ENCODE measurements around the gene SLC15A1. TPM values are rescaled to one million over a fixed set of nuclear protein-coding genes. Genes with fewer than 3 reads are reported as not detected.

The SLC15A1 gene
- total and polyA plus RNA-seq, 2 donors (not counting 1 experiment from before 2014, with no cell fraction given) = not detected

DNA sequence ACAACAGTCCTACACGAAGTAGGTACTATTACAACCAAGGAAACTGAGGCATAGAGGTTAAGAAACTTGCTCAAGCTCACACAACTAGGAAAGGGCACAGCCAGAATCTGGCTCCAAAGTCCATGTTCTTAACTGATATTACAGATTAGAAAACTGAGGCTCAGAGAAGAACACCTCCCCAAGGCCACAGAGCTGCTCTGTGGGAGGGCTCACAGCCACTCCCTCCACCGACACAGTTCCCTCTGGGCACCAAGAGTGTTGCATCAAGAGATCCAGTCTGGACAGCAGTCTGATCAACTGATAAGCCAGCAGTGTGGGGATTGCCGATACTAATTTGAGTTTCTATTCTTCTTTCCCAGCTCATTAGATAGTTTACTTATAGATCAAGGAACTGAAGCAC, 29.5 kb downstream of the SLC15A1 start:
- Mint-ChIP-seq H3K4me1 (no peaks in the 10 kb centered on the region), H3K4me3 (no peak overlapping the region), H3K9me3 (ENCODE audit: insufficient read depth) (no peaks in the 10 kb centered on the region), H3K27me3 (peaks cover 6% of the 10 kb centered on the region), H3K27ac (no peak overlapping the region)
- intact Hi-C loops (cut with micrococcal nuclease) = no loop called here
- WGBS (ENCODE audit: insufficient coverage) = 87% methylated on average over 2 of the region's 3 CpGs
- POLR2A ChIA-PET = no interaction called here
- CTCF ChIA-PET = no interaction called here
- no peak overlapping the region for H3K27ac ChIP-seq (ENCODE audit: low read length in 2 of 2)
- DNase-seq = no peak
- TF ChIP-seq EZH2 (IDR thresholded peaks at IDR 0.05; ENCODE audit: borderline replicate concordance, insufficient read depth, low read depth, low read length, poor library complexity, severe bottlenecking) = no peak
- TF ChIP-seq, protein P1, sequence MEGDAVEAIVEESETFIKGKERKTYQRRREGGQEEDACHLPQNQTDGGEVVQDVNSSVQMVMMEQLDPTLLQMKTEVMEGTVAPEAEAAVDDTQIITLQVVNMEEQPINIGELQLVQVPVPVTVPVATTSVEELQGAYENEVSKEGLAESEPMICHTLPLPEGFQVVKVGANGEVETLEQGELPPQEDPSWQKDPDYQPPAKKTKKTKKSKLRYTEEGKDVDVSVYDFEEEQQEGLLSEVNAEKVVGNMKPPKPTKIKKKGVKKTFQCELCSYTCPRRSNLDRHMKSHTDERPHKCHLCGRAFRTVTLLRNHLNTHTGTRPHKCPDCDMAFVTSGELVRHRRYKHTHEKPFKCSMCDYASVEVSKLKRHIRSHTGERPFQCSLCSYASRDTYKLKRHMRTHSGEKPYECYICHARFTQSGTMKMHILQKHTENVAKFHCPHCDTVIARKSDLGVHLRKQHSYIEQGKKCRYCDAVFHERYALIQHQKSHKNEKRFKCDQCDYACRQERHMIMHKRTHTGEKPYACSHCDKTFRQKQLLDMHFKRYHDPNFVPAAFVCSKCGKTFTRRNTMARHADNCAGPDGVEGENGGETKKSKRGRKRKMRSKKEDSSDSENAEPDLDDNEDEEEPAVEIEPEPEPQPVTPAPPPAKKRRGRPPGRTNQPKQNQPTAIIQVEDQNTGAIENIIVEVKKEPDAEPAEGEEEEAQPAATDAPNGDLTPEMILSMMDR (IDR thresholded peaks at IDR 0.05) = no peak
- H3K4me1 ChIP-seq (ENCODE audit: control insufficient read depth in 2 of 2, insufficient read depth in 2 of 2, low read length in 2 of 2) = no peaks in the 10 kb centered on the region
- H3K9ac ChIP-seq (ENCODE audit: low read length) = no peak overlapping the region
- no peaks in the 10 kb centered on the region for H3K27me3 ChIP-seq (replicated peaks in 1 of 4; ENCODE audit: control extremely low read depth in 1 of 4, control insufficient read depth in 3 of 4, insufficient read depth in 4 of 4, low read length in 3 of 4)
- H3K4me3 ChIP-seq (ENCODE audit: control extremely low read depth in 1 of 5, extremely low read depth in 1 of 5, insufficient read depth in 1 of 5, low read depth in 2 of 5, low read length in 4 of 5) = no peak overlapping the region
- no peak overlapping the region for H3K4me2 ChIP-seq (replicated peaks; ENCODE audit: low read depth, low read length, poor library complexity, severe bottlenecking)
- no peaks in the 10 kb centered on the region for H4K20me1 ChIP-seq (ENCODE audit: control insufficient read depth, insufficient read depth, low read length, poor library complexity, severe bottlenecking)
- no peaks in the 10 kb centered on the region for H3K9me3 ChIP-seq (ENCODE audit: control extremely low read depth in 1 of 3, control insufficient read depth in 2 of 3, insufficient read depth in 1 of 3, low read length in 2 of 3)
- no peak for ATAC-seq (ENCODE audit: low read depth)
- H3K36me3 ChIP-seq (replicated peaks in 1 of 2; ENCODE audit: control extremely low read depth in 1 of 2, control insufficient read depth in 1 of 2, extremely low read depth in 1 of 2, insufficient read depth in 2 of 2, low read length in 1 of 2) = no peaks in the 10 kb centered on the region
- no peaks in the 10 kb centered on the region for H3K79me2 ChIP-seq (ENCODE audit: control insufficient read depth, insufficient read depth, low read length)
- H2AFZ ChIP-seq (ENCODE audit: insufficient read depth, low read depth, low read length, poor library complexity, severe bottlenecking) = no peak overlapping the region

DNA sequence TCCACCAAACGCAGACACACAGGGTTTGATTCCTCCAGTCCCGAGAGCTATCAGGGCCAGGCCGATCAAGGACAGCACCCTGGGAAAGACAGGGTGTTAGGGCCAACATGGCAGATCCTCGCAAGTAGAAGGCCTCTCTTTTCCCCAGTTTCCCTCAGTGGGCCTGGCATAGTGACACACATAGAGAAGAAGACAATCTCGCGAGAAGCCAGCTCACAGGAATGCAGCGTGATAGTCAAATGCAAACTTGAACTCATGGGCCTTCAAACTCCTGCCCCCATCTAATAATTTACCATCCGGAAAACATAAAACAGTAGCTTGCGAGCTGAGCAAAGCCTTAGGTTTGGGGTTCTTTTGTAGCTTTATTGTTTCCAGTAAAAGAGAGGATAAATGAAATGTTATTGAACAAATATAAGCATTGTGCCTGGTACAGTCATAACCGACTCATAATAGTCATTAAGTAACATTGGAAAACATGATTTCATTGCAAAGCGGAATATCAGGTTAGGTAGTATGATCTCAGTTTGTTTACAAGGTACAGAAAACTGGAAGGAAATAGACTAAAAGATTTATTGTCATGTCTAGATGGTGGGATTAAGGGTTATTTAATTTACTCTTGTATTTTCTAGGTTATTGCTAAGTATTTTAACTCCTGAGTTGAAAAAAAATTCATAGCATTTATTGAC, 30.5 kb downstream of the SLC15A1 start:
- no peak overlapping the region for H3K4me3 ChIP-seq (ENCODE audit: control extremely low read depth in 1 of 5, extremely low read depth in 1 of 5, insufficient read depth in 1 of 5, low read depth in 2 of 5, low read length in 4 of 5)
- H3K4me2 ChIP-seq (replicated peaks; ENCODE audit: low read depth, low read length, poor library complexity, severe bottlenecking) = no peak overlapping the region
- H3K9me3 ChIP-seq (ENCODE audit: control extremely low read depth in 1 of 3, control insufficient read depth in 2 of 3, insufficient read depth in 1 of 3, low read length in 2 of 3) = no peaks in the 10 kb centered on the region
- no peaks in the 10 kb centered on the region for H3K4me1 Mint-ChIP-seq
- no peak for TF ChIP-seq EZH2 (IDR thresholded peaks at IDR 0.05; ENCODE audit: borderline replicate concordance, insufficient read depth, low read depth, low read length, poor library complexity, severe bottlenecking)
- TF ChIP-seq, protein P1 (IDR thresholded peaks at IDR 0.05) = no peak
- H3K27ac ChIP-seq (ENCODE audit: low read length in 2 of 2) = no peak overlapping the region
- DNase-seq (no peak), ATAC-seq (ENCODE audit: low read depth) (no peak)
- H3K27me3 Mint-ChIP-seq = peaks cover 6% of the 10 kb centered on the region
- H3K9ac ChIP-seq (ENCODE audit: low read length) = no peak overlapping the region
- ChIA-PET CTCF (no interaction called here), POLR2A (no interaction called here)
- H3K9me3 Mint-ChIP-seq (ENCODE audit: insufficient read depth) = no peaks in the 10 kb centered on the region
- H3K4me1 ChIP-seq (ENCODE audit: control insufficient read depth in 2 of 2, insufficient read depth in 2 of 2, low read length in 2 of 2) = no peaks in the 10 kb centered on the region
- intact Hi-C loops (cut with micrococcal nuclease) = no loop called here
- no peaks in the 10 kb centered on the region for H4K20me1 ChIP-seq (ENCODE audit: control insufficient read depth, insufficient read depth, low read length, poor library complexity, severe bottlenecking)
- no peak overlapping the region for H2AFZ ChIP-seq (ENCODE audit: insufficient read depth, low read depth, low read length, poor library complexity, severe bottlenecking)
- H3K27me3 ChIP-seq (replicated peaks in 1 of 4; ENCODE audit: control extremely low read depth in 1 of 4, control insufficient read depth in 3 of 4, insufficient read depth in 4 of 4, low read length in 3 of 4) = no peaks in the 10 kb centered on the region
- H3K79me2 ChIP-seq (ENCODE audit: control insufficient read depth, insufficient read depth, low read length) = no peaks in the 10 kb centered on the region
- no peak overlapping the region for H3K4me3 Mint-ChIP-seq
- no peak overlapping the region for H3K27ac Mint-ChIP-seq
- 95% methylated on average over 7 of the region's 11 CpGs for WGBS (ENCODE audit: insufficient coverage)
- H3K36me3 ChIP-seq (replicated peaks in 1 of 2; ENCODE audit: control extremely low read depth in 1 of 2, control insufficient read depth in 1 of 2, extremely low read depth in 1 of 2, insufficient read depth in 2 of 2, low read length in 1 of 2) = no peaks in the 10 kb centered on the region

Data from B cell (primary cell).